ENCODE data around the gene ROR2.

Gene ROR2

GRCh38 chr9:91890662-91891061 is 59.4 kb downstream of the ROR2 start:
- no peak overlapping the region for H3K4me3 Mint-ChIP-seq
- H3K27ac Mint-ChIP-seq = no peak overlapping the region
- peaks cover 23% of the 10 kb centered on the region for H3K27me3 Mint-ChIP-seq
- no peaks in the 10 kb centered on the region for H3K4me1 Mint-ChIP-seq (ENCODE audit: low read depth)
- no peaks in the 10 kb centered on the region for H3K36me3 Mint-ChIP-seq (ENCODE audit: low read depth)
- no peaks in the 10 kb centered on the region for H3K9me3 Mint-ChIP-seq

GRCh38 chr9:91889161-91889911 is 60.7 kb downstream of the ROR2 start:
- Mint-ChIP-seq H3K4me1 (ENCODE audit: low read depth) (no peaks in the 10 kb centered on the region), H3K36me3 (ENCODE audit: low read depth) (no peaks in the 10 kb centered on the region), H3K4me3 (no peak overlapping the region), H3K9me3 (no peaks in the 10 kb centered on the region), H3K27ac (no peak overlapping the region), H3K27me3 (peaks cover 29% of the 10 kb centered on the region)

- no peaks in the 10 kb centered on the region for H3K9me3 Mint-ChIP-seq
- no peaks in the 10 kb centered on the region for H3K36me3 Mint-ChIP-seq (ENCODE audit: low read depth)
- no peak overlapping the region for H3K4me3 Mint-ChIP-seq
- peaks cover 28% of the 10 kb centered on the region for H3K27me3 Mint-ChIP-seq
- no peaks in the 10 kb centered on the region for H3K4me1 Mint-ChIP-seq (ENCODE audit: low read depth)
- no peak overlapping the region for H3K27ac Mint-ChIP-seq
Observed at GRCh38 chr9:91886414-91887076, 63.5 kb downstream of the ROR2 start.

GRCh38 chr9:91885746-91886413 is 64.1 kb downstream of the ROR2 start:
- Mint-ChIP-seq H3K36me3 (ENCODE audit: low read depth) (no peaks in the 10 kb centered on the region), H3K9me3 (no peaks in the 10 kb centered on the region), H3K27ac (no peak overlapping the region), H3K27me3 (peaks cover 29% of the 10 kb centered on the region), H3K4me1 (ENCODE audit: low read depth) (no peaks in the 10 kb centered on the region), H3K4me3 (no peak overlapping the region)

GRCh38 chr9:91884696-91885687 is 65.0 kb downstream of the ROR2 start:
- Mint-ChIP-seq H3K36me3 (ENCODE audit: low read depth) (no peaks in the 10 kb centered on the region), H3K27me3 (peaks cover 29% of the 10 kb centered on the region), H3K4me1 (ENCODE audit: low read depth) (no peaks in the 10 kb centered on the region), H3K27ac (no peak overlapping the region), H3K4me3 (no peak overlapping the region), H3K9me3 (no peaks in the 10 kb centered on the region)

GRCh38 chr9:91884153-91884552 is 65.9 kb downstream of the ROR2 start:
- no peak overlapping the region for H3K27ac Mint-ChIP-seq
- H3K9me3 Mint-ChIP-seq = no peaks in the 10 kb centered on the region
- H3K36me3 Mint-ChIP-seq (ENCODE audit: low read depth) = no peaks in the 10 kb centered on the region
- H3K27me3 Mint-ChIP-seq = peaks cover 29% of the 10 kb centered on the region
- H3K4me3 Mint-ChIP-seq = no peak overlapping the region
- no peaks in the 10 kb centered on the region for H3K4me1 Mint-ChIP-seq (ENCODE audit: low read depth)

- Mint-ChIP-seq H3K27me3 (peaks cover 25% of the 10 kb centered on the region), H3K9me3 (no peaks in the 10 kb centered on the region), H3K36me3 (ENCODE audit: low read depth) (no peaks in the 10 kb centered on the region), H3K4me1 (ENCODE audit: low read depth) (no peaks in the 10 kb centered on the region), H3K27ac (no peak overlapping the region), H3K4me3 (no peak overlapping the region)
Observed at GRCh38 chr9:91883503-91883902, 66.5 kb downstream of the ROR2 start.

- Mint-ChIP-seq H3K4me3 (no peak overlapping the region), H3K27me3 (peaks cover 18% of the 10 kb centered on the region), H3K27ac (no peak overlapping the region), H3K4me1 (ENCODE audit: low read depth) (no peaks in the 10 kb centered on the region), H3K9me3 (no peaks in the 10 kb centered on the region), H3K36me3 (ENCODE audit: low read depth) (no peaks in the 10 kb centered on the region)
Observed at GRCh38 chr9:91882627-91883026, 67.4 kb downstream of the ROR2 start.

- Mint-ChIP-seq H3K4me1 (ENCODE audit: low read depth) (no peaks in the 10 kb centered on the region), H3K36me3 (ENCODE audit: low read depth) (no peaks in the 10 kb centered on the region), H3K9me3 (no peaks in the 10 kb centered on the region), H3K27me3 (peaks cover 12% of the 10 kb centered on the region), H3K4me3 (no peak overlapping the region), H3K27ac (no peak overlapping the region)
Observed at GRCh38 chr9:91880378-91880972, 69.6 kb downstream of the ROR2 start.

GRCh38 chr9:91879231-91879630 is 70.8 kb downstream of the ROR2 start:
- H3K27me3 Mint-ChIP-seq = peaks cover 7% of the 10 kb centered on the region
- no peaks in the 10 kb centered on the region for H3K36me3 Mint-ChIP-seq (ENCODE audit: low read depth)
- no peaks in the 10 kb centered on the region for H3K4me1 Mint-ChIP-seq (ENCODE audit: low read depth)

GRCh38 chr9:91873637-91874051 is 76.4 kb downstream of the ROR2 start:
- peaks cover 13% of the 10 kb centered on the region for H3K27me3 Mint-ChIP-seq

More at GRCh38 chr9:91879231-91879630, 70.8 kb downstream of the ROR2 start:
- Mint-ChIP-seq H3K27ac (no peak overlapping the region), H3K9me3 (no peaks in the 10 kb centered on the region), H3K4me3 (no peak overlapping the region)

GRCh38 chr9:91868732-91869391 is 81.2 kb downstream of the ROR2 start:
- Mint-ChIP-seq H3K9me3 (no peaks in the 10 kb centered on the region), H3K27ac (no peak overlapping the region), H3K4me3 (no peak overlapping the region), H3K27me3 (peaks cover 22% of the 10 kb centered on the region), H3K36me3 (ENCODE audit: low read depth) (no peaks in the 10 kb centered on the region), H3K4me1 (ENCODE audit: low read depth) (no peaks in the 10 kb centered on the region)

More at GRCh38 chr9:91873637-91874051, 76.4 kb downstream of the ROR2 start:
- no peaks in the 10 kb centered on the region for H3K4me1 Mint-ChIP-seq (ENCODE audit: low read depth)
- no peaks in the 10 kb centered on the region for H3K9me3 Mint-ChIP-seq
- no peak overlapping the region for H3K27ac Mint-ChIP-seq
- H3K4me3 Mint-ChIP-seq = no peak overlapping the region
- H3K36me3 Mint-ChIP-seq (ENCODE audit: low read depth) = no peaks in the 10 kb centered on the region

GRCh38 chr9:91867740-91868139 is 82.3 kb downstream of the ROR2 start:
- Mint-ChIP-seq H3K4me1 (ENCODE audit: low read depth) (no peaks in the 10 kb centered on the region), H3K27ac (no peak overlapping the region), H3K4me3 (no peak overlapping the region), H3K27me3 (peaks cover 22% of the 10 kb centered on the region), H3K36me3 (ENCODE audit: low read depth) (no peaks in the 10 kb centered on the region), H3K9me3 (no peaks in the 10 kb centered on the region)

GRCh38 chr9:91865041-91865440 is 85.0 kb downstream of the ROR2 start:
- H3K27ac Mint-ChIP-seq = no peak overlapping the region
- no peaks in the 10 kb centered on the region for H3K36me3 Mint-ChIP-seq (ENCODE audit: low read depth)
- no peaks in the 10 kb centered on the region for H3K4me1 Mint-ChIP-seq (ENCODE audit: low read depth)
- no peak overlapping the region for H3K4me3 Mint-ChIP-seq
- no peaks in the 10 kb centered on the region for H3K9me3 Mint-ChIP-seq
- H3K27me3 Mint-ChIP-seq = peaks cover 22% of the 10 kb centered on the region

Measured in stimulated activated naive CD8-positive, alpha-beta T cell treated with anti-CD3 and anti-CD28 coated beads, Interleukin-15, Interleukin-2, amounts not matched to agents 100 ng/mL and 50 ng/mL, for 24 hours (primary cell).